Measurements from ENCODE around the gene NEB.

- TF ChIP-seq, protein P1, sequence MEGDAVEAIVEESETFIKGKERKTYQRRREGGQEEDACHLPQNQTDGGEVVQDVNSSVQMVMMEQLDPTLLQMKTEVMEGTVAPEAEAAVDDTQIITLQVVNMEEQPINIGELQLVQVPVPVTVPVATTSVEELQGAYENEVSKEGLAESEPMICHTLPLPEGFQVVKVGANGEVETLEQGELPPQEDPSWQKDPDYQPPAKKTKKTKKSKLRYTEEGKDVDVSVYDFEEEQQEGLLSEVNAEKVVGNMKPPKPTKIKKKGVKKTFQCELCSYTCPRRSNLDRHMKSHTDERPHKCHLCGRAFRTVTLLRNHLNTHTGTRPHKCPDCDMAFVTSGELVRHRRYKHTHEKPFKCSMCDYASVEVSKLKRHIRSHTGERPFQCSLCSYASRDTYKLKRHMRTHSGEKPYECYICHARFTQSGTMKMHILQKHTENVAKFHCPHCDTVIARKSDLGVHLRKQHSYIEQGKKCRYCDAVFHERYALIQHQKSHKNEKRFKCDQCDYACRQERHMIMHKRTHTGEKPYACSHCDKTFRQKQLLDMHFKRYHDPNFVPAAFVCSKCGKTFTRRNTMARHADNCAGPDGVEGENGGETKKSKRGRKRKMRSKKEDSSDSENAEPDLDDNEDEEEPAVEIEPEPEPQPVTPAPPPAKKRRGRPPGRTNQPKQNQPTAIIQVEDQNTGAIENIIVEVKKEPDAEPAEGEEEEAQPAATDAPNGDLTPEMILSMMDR (IDR thresholded peaks at IDR 0.05) = no peak
- no peak for TF ChIP-seq POLR2A (IDR thresholded peaks at IDR 0.05)
Observed at GRCh38 chr2:151490276-151490675, 244.0 kb downstream of the NEB start.
